NCI-H1092 (cell line): ENCODE data around the gene RHOBTB3.
"Not testable (repeated sequence)": the region's sequence is repeated elsewhere in the genome, so short reads cannot be mapped to it uniquely, and the experiment has no call there.

Source experiments
- DNase-seq: peaks from one replicate; lab custom pipeline; 2025; lab: John Stamatoyannopoulos, UW

The RHOBTB3 gene

GRCh38 chr5:95730730-95731570 is at the start of gene RHOBTB3:
Gene RHOBTB3, plus strand, starts transcription at chr5:95731336. Its CDS starts 347 bp downstream, at chr5:95731683.
- DNase-seq: peak; percentile 56

- no peak for DNase-seq
Measured at GRCh38 chr5:95682891-95683290, 48.2 kb upstream of the RHOBTB3 start, which contains the start of gene SPATA9. Gene SPATA9, minus strand, starts transcription at chr5:95682991. Its CDS starts 137 bp downstream, at chr5:95682854.

- no peak for DNase-seq
Measured at GRCh38 chr5:95684361-95684760, 46.8 kb upstream of the RHOBTB3 start.

GRCh38 chr5:95686651-95687050 is 44.5 kb upstream of the RHOBTB3 start:
- no peak for DNase-seq

- no peak for DNase-seq
Measured at GRCh38 chr5:95689680-95690079, 41.5 kb upstream of the RHOBTB3 start.

- no peak for DNase-seq
Measured at GRCh38 chr5:95690333-95690732, 40.8 kb upstream of the RHOBTB3 start.

GRCh38 chr5:95697781-95698681 is 33.1 kb upstream of the RHOBTB3 start:
- no peak for DNase-seq

- no peak for DNase-seq
Measured at GRCh38 chr5:95699337-95699736, 31.8 kb upstream of the RHOBTB3 start.

GRCh38 chr5:95701074-95701473 is 30.1 kb upstream of the RHOBTB3 start:
- no peak for DNase-seq

GRCh38 chr5:95704150-95704549 is 27.0 kb upstream of the RHOBTB3 start:
- DNase-seq: no peak

GRCh38 chr5:95706196-95706595 is 24.9 kb upstream of the RHOBTB3 start:
- DNase-seq: not testable (repeated sequence)

GRCh38 chr5:95707055-95707454 is 24.1 kb upstream of the RHOBTB3 start:
- no peak for DNase-seq

- DNase-seq: not testable (repeated sequence)
Measured at GRCh38 chr5:95707534-95708188, 23.5 kb upstream of the RHOBTB3 start.

GRCh38 chr5:95708876-95709275 is 22.3 kb upstream of the RHOBTB3 start:
- DNase-seq: no peak

GRCh38 chr5:95709967-95710650 is 21.0 kb upstream of the RHOBTB3 start:
- DNase-seq: no peak

- DNase-seq: not testable (repeated sequence)
Measured at GRCh38 chr5:95710651-95711500, 20.3 kb upstream of the RHOBTB3 start.

GRCh38 chr5:95711501-95712346 is 19.4 kb upstream of the RHOBTB3 start:
- no peak for DNase-seq

GRCh38 chr5:95712347-95712958 is 18.7 kb upstream of the RHOBTB3 start:
- DNase-seq: no peak

- not testable (repeated sequence) for DNase-seq
Measured at GRCh38 chr5:95713246-95713645, 17.9 kb upstream of the RHOBTB3 start.
